Hematopoietic multipotent progenitor cell treated with erythropoietin and hydrocortisone succinate and interleukin-3 and kit ligand, for 4 days (in vitro differentiated cells): ENCODE results near the gene BAZ2B.

Experiments used
- DNase-seq: peaks from one replicate; pipeline ENCODE4 v3.0.0-alpha.2; 2015

The BAZ2B gene

GRCh38 chr2:159521272-159521671 is 95.1 kb downstream of the BAZ2B start:
- DNase-seq = peak; percentile 20

- DNase-seq = no peak
Measured at GRCh38 chr2:159518321-159519005, 97.9 kb downstream of the BAZ2B start.

GRCh38 chr2:159516241-159516758 is 100.0 kb downstream of the BAZ2B start:
- peak; percentile 74 for DNase-seq

GRCh38 chr2:159515441-159515840 is 100.9 kb downstream of the BAZ2B start:
- DNase-seq = peak; percentile 41

- DNase-seq = no peak
Measured at GRCh38 chr2:159513745-159514144, 102.6 kb downstream of the BAZ2B start.

GRCh38 chr2:159508140-159508539 is 108.2 kb downstream of the BAZ2B start:
- DNase-seq = no peak

- DNase-seq = peak; percentile 39
Measured at GRCh38 chr2:159506764-159507440, 109.4 kb downstream of the BAZ2B start.

- no peak for DNase-seq
Measured at GRCh38 chr2:159506202-159506601, 110.1 kb downstream of the BAZ2B start.

- DNase-seq = no peak
Measured at GRCh38 chr2:159505196-159505595, 111.2 kb downstream of the BAZ2B start.

GRCh38 chr2:159501743-159502142 is 114.6 kb downstream of the BAZ2B start:
- DNase-seq = no peak

- no peak for DNase-seq
Measured at GRCh38 chr2:159497847-159498246, 118.5 kb downstream of the BAZ2B start.

- DNase-seq = peak; percentile 93
Measured at GRCh38 chr2:159497256-159497655, 119.1 kb downstream of the BAZ2B start.

GRCh38 chr2:159489476-159489875 is 126.9 kb downstream of the BAZ2B start:
- DNase-seq = no peak

- DNase-seq = no peak
Measured at GRCh38 chr2:159484532-159484931, 131.8 kb downstream of the BAZ2B start.

- no peak for DNase-seq
Measured at GRCh38 chr2:159476329-159476728, 140.0 kb downstream of the BAZ2B start.

GRCh38 chr2:159475793-159476192 is 140.6 kb downstream of the BAZ2B start:
- DNase-seq = no peak

GRCh38 chr2:159471340-159471739 is 145.0 kb downstream of the BAZ2B start:
- no peak for DNase-seq

- DNase-seq = peak; percentile 23
Measured at GRCh38 chr2:159468257-159468656, 148.1 kb downstream of the BAZ2B start.

GRCh38 chr2:159462961-159463360 is 153.4 kb downstream of the BAZ2B start:
- DNase-seq = no peak

- DNase-seq = no peak
Measured at GRCh38 chr2:159462201-159462785, 154.1 kb downstream of the BAZ2B start.

- no peak for DNase-seq
Measured at GRCh38 chr2:159461076-159461475, 155.3 kb downstream of the BAZ2B start.

GRCh38 chr2:159460227-159460626 is 156.1 kb downstream of the BAZ2B start:
- no peak for DNase-seq

- DNase-seq = no peak
Measured at GRCh38 chr2:159459279-159459678, 157.1 kb downstream of the BAZ2B start.

- no peak for DNase-seq
Measured at GRCh38 chr2:159457589-159457988, 158.8 kb downstream of the BAZ2B start.
